Calu3 (cell line): Measurements from ENCODE around the gene PLD3. TPM values are rescaled to one million over a fixed set of nuclear protein-coding genes. Genes with fewer than 3 reads are reported as not detected.

Experiments
- BruUV-seq: library from RNA; stranded (reverse); fragments of 400-500 nt; replicated peaks from 2 replicates; lab custom pipeline; 2021; lab: Mats Ljungman, UMichigan
- CTCF ChIA-PET: fragments of 300-600 bp; sonication (Branson Sonifier 250); formaldehyde crosslinking; loops from one replicate; lab custom pipeline; 2022; ENCODE audit warnings: antibody characterized with exemption; lab: Charles Lee
- DNase-seq: peaks from one replicate; pipeline ENCODE4 v3.0.0; 2022
- H3K27ac Mint-ChIP-seq: one replicate; pipeline ENCODE4 v1.8.0; 2022; ENCODE audit warnings: mixed read lengths; ENCODE audit not compliant: unreplicated experiment
- H3K27me3 Mint-ChIP-seq: one replicate; pipeline ENCODE4 v1.8.0; 2022; ENCODE audit warnings: mixed read lengths; ENCODE audit not compliant: unreplicated experiment
- H3K36me3 Mint-ChIP-seq: one replicate; pipeline ENCODE4 v1.8.0; 2022; ENCODE audit warnings: mild to moderate bottlenecking, moderate library complexity, mixed read lengths; ENCODE audit not compliant: insufficient read depth, unreplicated experiment
- H3K4me1 Mint-ChIP-seq: one replicate; pipeline ENCODE4 v1.8.0; 2022; ENCODE audit warnings: mild to moderate bottlenecking, low read depth, mixed read lengths; ENCODE audit not compliant: unreplicated experiment
- H3K4me3 Mint-ChIP-seq: one replicate; pipeline ENCODE4 v1.8.0; 2022; ENCODE audit warnings: mild to moderate bottlenecking, low read depth, moderate library complexity, mixed read lengths; ENCODE audit not compliant: unreplicated experiment
- H3K9me3 Mint-ChIP-seq: one replicate; pipeline ENCODE4 v1.8.0; 2022; ENCODE audit warnings: low read depth, mixed read lengths; ENCODE audit not compliant: unreplicated experiment
- intact Hi-C: fragments of 100-400 bp; cut with micrococcal nuclease; formaldehyde crosslinking; loops from one replicate; pipeline ENCODE4 v1.10.0; 2022; ENCODE audit not compliant: unreplicated experiment
- total RNA-seq: library from RNA; stranded (reverse); gene quantifications from 2 replicates; pipeline ENCODE4 v1.2.3, GENCODE V29; 2022
- TF ChIP-seq, protein P1 (sequence below): fragments of 200-600 bp; IDR thresholded peaks from one replicate; pipeline ENCODE4 v1.8.0; 2022; ENCODE audit warnings: antibody characterized with exemption; ENCODE audit not compliant: unreplicated experiment

Gene PLD3
- total RNA-seq, 1 experiment from 2014 or later: 184 TPM

DNA sequence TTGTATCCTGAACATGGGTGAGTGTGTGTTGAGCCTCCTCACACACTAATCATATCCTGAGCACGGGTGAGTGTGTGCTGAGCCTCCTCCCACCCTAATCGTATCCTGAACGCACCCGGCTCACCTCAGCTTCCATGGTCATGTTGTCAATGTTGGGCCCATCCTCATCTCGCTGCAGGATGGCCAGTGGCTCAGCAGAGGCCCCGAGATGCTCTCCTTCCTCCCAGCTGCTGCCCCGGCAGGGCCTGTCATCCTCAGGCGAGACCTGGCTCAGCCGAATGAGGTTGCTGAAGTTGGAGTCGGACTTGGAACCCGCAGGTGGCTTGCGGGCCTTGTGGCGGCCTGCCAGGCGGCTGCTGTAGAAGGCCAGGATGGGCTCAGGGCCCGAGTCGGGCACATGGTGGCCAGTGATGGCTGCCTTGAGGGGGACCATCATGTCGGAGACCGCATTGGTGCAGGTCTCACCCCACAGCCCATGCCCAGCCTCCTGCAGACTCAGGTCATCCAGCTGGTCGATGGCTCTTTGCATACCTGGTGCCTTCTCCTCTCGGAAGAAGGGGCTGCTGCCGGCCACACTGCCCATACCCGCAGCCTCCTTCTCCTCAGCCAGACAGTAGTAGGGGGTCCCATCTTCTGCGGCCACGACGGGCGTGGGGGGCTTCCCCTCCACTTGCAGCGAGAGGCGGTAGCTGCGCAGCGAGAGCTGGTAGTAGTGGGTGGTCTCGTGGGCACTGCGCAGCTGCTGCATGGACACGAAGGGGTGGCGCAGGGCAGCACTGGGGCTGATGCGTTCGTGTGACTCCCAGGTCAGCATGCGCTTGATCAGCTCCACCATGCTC is 31.9 kb downstream of the PLD3 start:
- no peaks in the 10 kb centered on the region for H3K4me1 Mint-ChIP-seq
- peaks cover 11% of the 10 kb centered on the region for H3K27me3 Mint-ChIP-seq
- intact Hi-C loops: no loop called here
- no peak for DNase-seq
- no peak overlapping the region for H3K4me3 Mint-ChIP-seq
- CTCF ChIA-PET: interaction anchor here (0.9 kb wide), 1 partner anchor 16 kb away, joined by 3 read pairs; no protein-coding TSS in a partner anchor
- no peaks in the 10 kb centered on the region for H3K9me3 Mint-ChIP-seq
- no TSS peak for BruUV-seq
- H3K36me3 Mint-ChIP-seq: no peaks in the 10 kb centered on the region
- no peak overlapping the region for H3K27ac Mint-ChIP-seq
- TF ChIP-seq, protein P1, sequence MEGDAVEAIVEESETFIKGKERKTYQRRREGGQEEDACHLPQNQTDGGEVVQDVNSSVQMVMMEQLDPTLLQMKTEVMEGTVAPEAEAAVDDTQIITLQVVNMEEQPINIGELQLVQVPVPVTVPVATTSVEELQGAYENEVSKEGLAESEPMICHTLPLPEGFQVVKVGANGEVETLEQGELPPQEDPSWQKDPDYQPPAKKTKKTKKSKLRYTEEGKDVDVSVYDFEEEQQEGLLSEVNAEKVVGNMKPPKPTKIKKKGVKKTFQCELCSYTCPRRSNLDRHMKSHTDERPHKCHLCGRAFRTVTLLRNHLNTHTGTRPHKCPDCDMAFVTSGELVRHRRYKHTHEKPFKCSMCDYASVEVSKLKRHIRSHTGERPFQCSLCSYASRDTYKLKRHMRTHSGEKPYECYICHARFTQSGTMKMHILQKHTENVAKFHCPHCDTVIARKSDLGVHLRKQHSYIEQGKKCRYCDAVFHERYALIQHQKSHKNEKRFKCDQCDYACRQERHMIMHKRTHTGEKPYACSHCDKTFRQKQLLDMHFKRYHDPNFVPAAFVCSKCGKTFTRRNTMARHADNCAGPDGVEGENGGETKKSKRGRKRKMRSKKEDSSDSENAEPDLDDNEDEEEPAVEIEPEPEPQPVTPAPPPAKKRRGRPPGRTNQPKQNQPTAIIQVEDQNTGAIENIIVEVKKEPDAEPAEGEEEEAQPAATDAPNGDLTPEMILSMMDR: no peak

DNA sequence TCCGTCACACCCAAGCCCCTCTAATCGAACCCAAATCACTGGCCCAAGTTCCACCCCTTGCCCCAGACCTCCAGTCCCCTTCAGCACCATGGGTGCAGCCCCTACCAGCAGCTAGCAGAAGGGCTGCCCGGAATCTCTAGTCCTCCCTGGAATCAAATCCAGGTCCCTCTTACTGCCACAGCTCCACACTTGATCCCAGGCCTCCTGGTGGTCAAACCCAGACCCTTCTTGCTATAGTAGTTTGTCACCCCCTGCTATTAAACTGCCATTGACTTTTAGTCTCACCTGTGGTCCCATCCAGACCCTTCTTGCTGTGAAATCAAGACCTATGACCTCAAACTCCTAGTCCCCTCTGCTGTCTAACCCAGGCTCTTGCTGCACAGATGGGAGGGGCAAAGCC is 32.8 kb downstream of the PLD3 start:
- intact Hi-C loops: no loop called here
- Mint-ChIP-seq H3K4me3 (no peak overlapping the region), H3K27ac (no peak overlapping the region), H3K27me3 (peaks cover 16% of the 10 kb centered on the region), H3K4me1 (no peaks in the 10 kb centered on the region), H3K36me3 (no peaks in the 10 kb centered on the region), H3K9me3 (no peaks in the 10 kb centered on the region)
- CTCF ChIA-PET: no interaction called here
- BruUV-seq: no TSS peak
- TF ChIP-seq, protein P1: no peak
- DNase-seq: no peak

DNA sequence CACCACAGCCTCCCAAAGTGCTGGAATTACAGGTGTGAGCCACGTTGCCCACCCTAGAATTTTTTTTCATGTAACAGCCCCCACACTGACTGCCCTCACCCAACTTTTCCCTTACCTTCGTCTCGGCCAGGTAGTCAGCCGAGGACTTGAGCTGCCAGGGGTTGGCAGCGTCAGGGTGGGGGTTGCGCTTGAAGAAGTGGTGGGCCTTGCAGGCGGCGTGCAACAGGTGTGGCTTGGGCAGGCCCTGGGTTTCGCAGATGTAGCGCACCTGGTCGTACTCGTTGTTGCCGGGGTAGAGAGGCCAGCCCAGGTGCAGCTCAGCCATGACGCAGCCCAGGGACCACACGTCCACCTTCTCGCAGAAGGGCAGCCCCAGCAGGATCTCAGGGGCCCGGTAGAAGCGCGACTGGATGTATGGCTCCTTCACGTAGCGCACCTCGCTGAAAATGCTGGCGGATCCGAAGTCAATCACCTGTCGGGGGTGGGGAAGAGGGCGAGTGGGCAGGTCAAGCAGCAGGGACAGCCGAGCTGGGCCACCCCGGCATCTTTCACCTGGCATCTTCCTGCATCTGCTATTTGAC is 35.3 kb downstream of the PLD3 start:
- Mint-ChIP-seq H3K4me3 (no peak overlapping the region), H3K4me1 (no peaks in the 10 kb centered on the region), H3K27ac (no peak overlapping the region), H3K9me3 (no peaks in the 10 kb centered on the region), H3K36me3 (no peaks in the 10 kb centered on the region), H3K27me3 (peaks cover 30% of the 10 kb centered on the region)
- BruUV-seq: no TSS peak
- TF ChIP-seq, protein P1: no peak
- CTCF ChIA-PET: interaction anchor here (0.6 to 0.7 kb wide), 2 partner anchors 1116 to 1600 kb away, joined by 4 to 5 read pairs; no protein-coding TSS in a partner anchor
- DNase-seq: no peak
- intact Hi-C loops: no loop called here

DNA sequence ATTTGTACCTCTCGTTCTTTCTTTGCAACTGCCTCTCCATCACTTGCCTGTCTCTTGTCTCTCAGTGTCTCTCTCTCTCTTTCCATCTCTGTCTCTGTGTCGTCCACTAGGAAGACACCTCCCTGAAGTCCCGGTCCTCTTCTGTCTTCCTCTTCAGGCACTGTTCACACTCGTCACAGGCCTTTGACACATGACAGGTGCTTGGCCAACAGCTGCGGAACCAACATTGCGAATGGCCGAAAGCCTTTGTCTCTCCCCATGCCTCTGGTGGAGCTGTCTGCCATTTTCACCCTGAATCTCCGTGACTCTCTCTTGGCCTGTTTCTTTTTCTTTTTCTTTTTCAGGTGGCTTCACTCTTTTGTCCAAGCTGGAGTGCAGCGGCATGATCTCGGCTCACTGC is 38.7 kb downstream of the PLD3 start:
- H3K9me3 Mint-ChIP-seq: no peaks in the 10 kb centered on the region
- CTCF ChIA-PET: interaction anchor here (1.3 kb wide), 1 partner anchor 9 kb away, joined by 6 read pairs; no protein-coding TSS in a partner anchor

More for the DNA sequence above, 38.7 kb downstream of the PLD3 start:
- no peak for DNase-seq
- BruUV-seq: no TSS peak
- intact Hi-C loops: no loop called here
- peaks cover 30% of the 10 kb centered on the region for H3K27me3 Mint-ChIP-seq
- peaks cover 9% of the 10 kb centered on the region for H3K4me1 Mint-ChIP-seq
- H3K36me3 Mint-ChIP-seq: peaks cover 7% of the 10 kb centered on the region
- no peak overlapping the region for H3K4me3 Mint-ChIP-seq
- H3K27ac Mint-ChIP-seq: no peak overlapping the region
- TF ChIP-seq, protein P1: no peak
